ENCODE measurements around the gene STIP1.

DNA sequence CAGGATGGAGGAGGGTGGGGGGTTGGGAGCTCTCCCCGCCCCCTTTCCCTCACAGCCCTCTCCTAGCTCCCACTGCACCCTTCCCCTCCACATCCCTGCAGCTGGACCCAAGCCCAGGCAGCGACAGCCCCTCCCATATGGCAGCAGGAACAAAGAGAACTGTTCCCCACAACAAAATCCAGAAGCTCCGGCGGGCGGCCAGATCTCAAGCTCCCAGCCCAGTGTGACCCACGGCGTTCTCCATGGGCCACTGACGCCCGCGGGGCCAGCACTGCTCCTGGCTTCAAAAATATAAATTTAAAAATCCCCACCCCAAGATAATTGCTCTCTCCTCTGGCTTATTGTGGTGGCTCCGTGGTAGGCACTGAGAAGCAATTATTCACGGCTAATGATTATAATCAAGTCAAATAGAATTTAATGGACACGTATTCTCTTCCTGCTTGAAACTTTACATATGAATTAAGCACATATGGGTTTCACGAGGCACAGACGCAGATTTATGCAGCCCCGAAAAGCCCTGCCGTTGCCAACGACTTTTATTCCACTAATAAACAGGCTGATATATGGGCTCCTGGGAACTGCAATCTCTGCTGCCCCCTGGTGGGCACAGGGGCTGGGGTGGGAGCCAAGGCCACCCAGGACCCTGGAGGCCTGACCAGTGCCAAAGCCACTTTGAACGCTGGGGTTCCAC, 37.6 kb upstream of the STIP1 start:
- TF ChIP-seq, protein P1, sequence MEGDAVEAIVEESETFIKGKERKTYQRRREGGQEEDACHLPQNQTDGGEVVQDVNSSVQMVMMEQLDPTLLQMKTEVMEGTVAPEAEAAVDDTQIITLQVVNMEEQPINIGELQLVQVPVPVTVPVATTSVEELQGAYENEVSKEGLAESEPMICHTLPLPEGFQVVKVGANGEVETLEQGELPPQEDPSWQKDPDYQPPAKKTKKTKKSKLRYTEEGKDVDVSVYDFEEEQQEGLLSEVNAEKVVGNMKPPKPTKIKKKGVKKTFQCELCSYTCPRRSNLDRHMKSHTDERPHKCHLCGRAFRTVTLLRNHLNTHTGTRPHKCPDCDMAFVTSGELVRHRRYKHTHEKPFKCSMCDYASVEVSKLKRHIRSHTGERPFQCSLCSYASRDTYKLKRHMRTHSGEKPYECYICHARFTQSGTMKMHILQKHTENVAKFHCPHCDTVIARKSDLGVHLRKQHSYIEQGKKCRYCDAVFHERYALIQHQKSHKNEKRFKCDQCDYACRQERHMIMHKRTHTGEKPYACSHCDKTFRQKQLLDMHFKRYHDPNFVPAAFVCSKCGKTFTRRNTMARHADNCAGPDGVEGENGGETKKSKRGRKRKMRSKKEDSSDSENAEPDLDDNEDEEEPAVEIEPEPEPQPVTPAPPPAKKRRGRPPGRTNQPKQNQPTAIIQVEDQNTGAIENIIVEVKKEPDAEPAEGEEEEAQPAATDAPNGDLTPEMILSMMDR (IDR thresholded peaks at IDR 0.05; ENCODE audit: poor library complexity, severe bottlenecking), result peak; percentile 97
- no peak for TF ChIP-seq EZH2 (IDR thresholded peaks at IDR 0.05; ENCODE audit: borderline replicate concordance, insufficient read depth, low read length, poor library complexity, severe bottlenecking)
- TF ChIP-seq EP300 (conservative IDR thresholded peaks at IDR 0.05; ENCODE audit: poor library complexity, severe bottlenecking), result no peak
- no peak for TF ChIP-seq POLR2AphosphoS5 (IDR thresholded peaks at IDR 0.05)
- TF ChIP-seq RAD21 (conservative IDR thresholded peaks at IDR 0.05), result peak; percentile 97
- no peak for TF ChIP-seq MXI1 (conservative IDR thresholded peaks at IDR 0.05; ENCODE audit: poor library complexity, severe bottlenecking)
- TF ChIP-seq TAF1 (IDR thresholded peaks at IDR 0.05; ENCODE audit: low read depth), result peak; percentile 26
